ENCODE results near the gene IRS2. TPM values are rescaled to one million over a fixed set of nuclear protein-coding genes. Genes with fewer than 3 reads are reported as not detected.

Gene IRS2
- polyA plus RNA-seq, 1 of the 3 experiments (the other 2 are of a cell fraction), result 7.0 TPM

GRCh38 chr13:109707044-109707741, 79.2 kb downstream of the IRS2 start:
- H3K9me2 ChIP-seq, result no peaks in the 10 kb centered on the region
- no peak overlapping the region for H3K27ac ChIP-seq (ENCODE audit: low read depth in 2 of 2, low read length in 1 of 2)
- H3K36me3 ChIP-seq (replicated peaks in 1 of 2; ENCODE audit: control insufficient read depth in 1 of 2, insufficient read depth in 2 of 2, low read length in 1 of 2), result peaks cover 0 to 3% of the 10 kb centered on the region in 2 experiments
- H3K4me1 ChIP-seq (ENCODE audit: control insufficient read depth in 1 of 2, insufficient read depth in 2 of 2, low read depth in 1 of 2, low read length in 1 of 2), result no peaks in the 10 kb centered on the region; a peak in 2 of 4 replicates
- H3K4me2 ChIP-seq, result no peak overlapping the region
- no peak overlapping the region for H3K9ac ChIP-seq
- no peak overlapping the region for H3K4me3 ChIP-seq (ENCODE audit: low read depth in 2 of 2, low read length in 1 of 2)
- ChIA-PET CTCF (interaction anchor here (1.0 kb wide), 1 partner anchor 76 kb away, joined by 3 read pairs; no protein-coding TSS in a partner anchor), POLR2A (no interaction called here)
- no peak for DNase-seq
- H3F3A ChIP-seq (replicated peaks; ENCODE audit: insufficient read depth), result no peaks in the 10 kb centered on the region
- WGBS (ENCODE audit: low lambda C conversion rate), result 87% methylated on average over 14 of the region's 15 CpGs
- no peaks in the 10 kb centered on the region for H3K79me2 ChIP-seq (ENCODE audit: insufficient read depth)
- H3K9me3 ChIP-seq, result no peaks in the 10 kb centered on the region
- H2AFZ ChIP-seq (ENCODE audit: low read depth), result no peak overlapping the region
- no peaks in the 10 kb centered on the region for H3K27me3 ChIP-seq (ENCODE audit: insufficient read depth)
- no peaks in the 10 kb centered on the region for H4K20me1 ChIP-seq (ENCODE audit: insufficient read depth)
- TF ChIP-seq REST (IDR thresholded peaks at IDR 0.05; ENCODE audit: low read depth, low read length) (no peak), GATA2 (CRISPR knock-in tag; IDR thresholded peaks at IDR 0.05) (peak; percentile 34; the same call in 1 of the 2 replicates)

- CTCF ChIA-PET, result interaction anchor here (1.0 kb wide), 1 partner anchor 9 kb away, joined by 3 read pairs; no protein-coding TSS in a partner anchor
- Histone ChIP-seq H3K9ac (no peak overlapping the region), H3K27me3 (ENCODE audit: insufficient read depth) (no peaks in the 10 kb centered on the region), H4K20me1 (ENCODE audit: insufficient read depth) (no peaks in the 10 kb centered on the region), H3K4me3 (ENCODE audit: low read depth in 2 of 2, low read length in 1 of 2) (no peak overlapping the region), H3F3A (replicated peaks; ENCODE audit: insufficient read depth) (no peaks in the 10 kb centered on the region), H3K36me3 (replicated peaks in 1 of 2; ENCODE audit: control insufficient read depth in 1 of 2, insufficient read depth in 2 of 2, low read length in 1 of 2) (peaks cover 0 to 3% of the 10 kb centered on the region in 2 experiments), H3K4me1 (ENCODE audit: control insufficient read depth in 1 of 2, insufficient read depth in 2 of 2, low read depth in 1 of 2, low read length in 1 of 2) (no peaks in the 10 kb centered on the region; a peak in 3 of 4 replicates), H3K79me2 (ENCODE audit: insufficient read depth) (no peaks in the 10 kb centered on the region), H2AFZ (ENCODE audit: low read depth) (no peak overlapping the region), H3K9me3 (no peaks in the 10 kb centered on the region), H3K9me2 (no peaks in the 10 kb centered on the region), H3K4me2 (no peak overlapping the region), H3K27ac (ENCODE audit: low read depth in 2 of 2, low read length in 1 of 2) (no peak overlapping the region)
- TF ChIP-seq FOXM1 (IDR thresholded peaks at IDR 0.05; ENCODE audit: low read depth) (no peak), PBX3 (IDR thresholded peaks at IDR 0.05) (no peak), TCF12 (IDR thresholded peaks at IDR 0.05) (no peak), FOSL2 (IDR thresholded peaks at IDR 0.05; ENCODE audit: borderline replicate concordance, low read depth) (no peak), RXRA (IDR thresholded peaks at IDR 0.05; ENCODE audit: borderline replicate concordance, low read depth) (no peak), USF1 (IDR thresholded peaks at IDR 0.05; ENCODE audit: borderline replicate concordance, low read depth) (no peak), RAD21 (IDR thresholded peaks at IDR 0.05; ENCODE audit: low read length) (no peak), REST (IDR thresholded peaks at IDR 0.05; ENCODE audit: low read depth, low read length) (no peak), GABPA (IDR thresholded peaks at IDR 0.05; ENCODE audit: low read depth) (no peak), RFX5 (IDR thresholded peaks at IDR 0.05; ENCODE audit: low read length) (no peak), ZBTB33 (IDR thresholded peaks at IDR 0.05; ENCODE audit: borderline replicate concordance, low read depth) (no peak), NFIC (IDR thresholded peaks at IDR 0.05; ENCODE audit: borderline replicate concordance) (no peak)
- WGBS (ENCODE audit: low lambda C conversion rate), result 96% methylated on average over 11 of the region's 12 CpGs
- POLR2A ChIA-PET, result no interaction called here
- DNase-seq, result no peak
Measured at GRCh38 chr13:109706015-109706715, 80.2 kb downstream of the IRS2 start.

Measured in SK-N-SH (cell line).